Smooth muscle cell (in vitro differentiated cells): ENCODE data around the gene DMXL2. TPM values are rescaled to one million over a fixed set of nuclear protein-coding genes. Genes with fewer than 3 reads are reported as not detected.

ENCODE experiments used
- DNase-seq: peaks from one replicate; lab custom pipeline; 2025; ENCODE audit not compliant: unreplicated experiment; lab: John Stamatoyannopoulos, UW
- H2AFZ ChIP-seq: fragments of 200-600 bp; sonication (generic); 2 replicates; pipeline ENCODE4 v1.6.0; 2016; ENCODE audit warnings: antibody characterized with exemption, low read depth, mild to moderate bottlenecking
- H3F3A ChIP-seq: fragments of 200-600 bp; sonication (generic); 2 replicates; pipeline ENCODE4 v1.6.0; 2017; ENCODE audit warnings: antibody characterized with exemption, low read depth
- H3K27ac ChIP-seq: fragments of 200-600 bp; sonication (generic); 2 replicates; pipeline ENCODE4 v1.5.1; 2016; ENCODE audit warnings: low read depth, mild to moderate bottlenecking
- H3K27me3 ChIP-seq: fragments of 200-600 bp; sonication (generic); 2 replicates; pipeline ENCODE4 v1.6.1; 2016; ENCODE audit warnings: low read depth, mild to moderate bottlenecking
- H3K36me3 ChIP-seq: fragments of 200-600 bp; sonication (generic); 2 replicates; pipeline ENCODE4 v1.5.1; 2016; ENCODE audit warnings: low read depth
- H3K4me1 ChIP-seq: fragments of 200-600 bp; sonication (generic); 2 replicates; pipeline ENCODE4 v1.5.1; 2016; ENCODE audit warnings: low read depth
- H3K4me2 ChIP-seq: fragments of 200-600 bp; sonication (generic); 2 replicates; pipeline ENCODE4 v1.6.0; 2016; ENCODE audit warnings: mild to moderate bottlenecking
- H3K4me3 ChIP-seq: fragments of 200-600 bp; sonication (generic); 2 replicates; pipeline ENCODE4 v1.5.1; 2016; ENCODE audit warnings: mild to moderate bottlenecking
- H3K79me2 ChIP-seq: fragments of 200-600 bp; sonication (generic); 2 replicates; pipeline ENCODE4 v1.6.0; 2016; ENCODE audit warnings: low read depth, mild to moderate bottlenecking
- H3K9ac ChIP-seq: fragments of 200-600 bp; sonication (generic); 2 replicates; pipeline ENCODE4 v1.6.0; 2016; ENCODE audit warnings: low read depth
- H3K9me3 ChIP-seq: fragments of 200-600 bp; sonication (generic); replicated peaks from 2 replicates; pipeline ENCODE4 v1.5.1; 2016; ENCODE audit warnings: low read depth
- H4K20me1 ChIP-seq: fragments of 200-600 bp; sonication (generic); 2 replicates; pipeline ENCODE4 v1.6.0; 2016; ENCODE audit warnings: low read depth
- CTCF ChIP-seq: fragments of 200-600 bp; sonication (generic); IDR thresholded peaks from 2 replicates; pipeline ENCODE4 v1.5.1; 2017; ENCODE audit warnings: borderline replicate concordance, mild to moderate bottlenecking, antibody characterized with exemption; ENCODE audit not compliant: insufficient read depth, poor library complexity, severe bottlenecking
- WGBS: methylation state at CpG from one replicate; pipeline ENCODE4 v1.1.7; 2016; ENCODE audit warnings: low lambda C conversion rate; 5-methylcytosine and 5-hydroxymethylcytosine counted together
- polyA plus RNA-seq: library from polyadenylated mRNA; unstranded; fragments of >200 nt; fragmentation: Nextera tagmentation; extraction: Ambion mirVana; gene quantifications from 2 replicates; pipeline ENCODE4 v1.2.1, GENCODE V29; 2016
- total RNA-seq: library from RNA; depleted of rRNA; stranded (reverse); fragments of >200 nt; gene quantifications from 2 replicates; pipeline ENCODE4 v1.2.3, GENCODE V29; 2014

Gene DMXL2
- total and polyA plus RNA-seq, 2 experiments from 2014 or later = 9.3 to 57.8 TPM

DNA sequence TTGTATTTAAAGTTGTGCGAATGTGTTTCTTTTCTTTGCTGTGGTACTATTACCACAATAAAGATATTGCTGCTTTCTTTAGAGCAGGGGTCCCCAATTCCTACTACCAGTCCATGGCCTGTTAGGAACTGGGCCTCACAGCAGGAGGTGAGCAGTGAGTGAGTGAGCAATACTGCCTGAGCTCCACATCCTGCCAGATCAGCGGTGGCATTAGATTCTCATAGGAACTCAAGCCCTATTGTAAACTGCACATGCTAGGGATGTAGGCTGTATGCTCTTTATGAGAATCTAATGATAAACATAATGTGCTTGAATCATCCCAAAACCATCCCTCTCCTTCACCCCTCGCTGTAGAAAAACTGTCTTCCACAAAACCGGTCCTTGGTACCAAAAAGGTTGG, 41.6 kb downstream of the DMXL2 start:
- H3K27ac ChIP-seq = peak overlapping the region; percentile 52
- peaks cover 13% of the 10 kb centered on the region for H3F3A ChIP-seq
- no peak overlapping the region for H2AFZ ChIP-seq
- no peaks in the 10 kb centered on the region for H3K9me3 ChIP-seq
- no peak for TF ChIP-seq CTCF
- peaks cover 33% of the 10 kb centered on the region for H3K4me1 ChIP-seq
- WGBS = 59% methylated on average over 4 of the region's 4 CpGs
- H3K27me3 ChIP-seq = no peaks in the 10 kb centered on the region
- peaks cover 3% of the 10 kb centered on the region for H3K79me2 ChIP-seq
- no peak overlapping the region for H3K9ac ChIP-seq
- no peaks in the 10 kb centered on the region for H3K36me3 ChIP-seq
- peak overlapping the region; percentile 64 for H3K4me2 ChIP-seq
- no peak for DNase-seq
- peaks cover 4% of the 10 kb centered on the region for H4K20me1 ChIP-seq
- H3K4me3 ChIP-seq = no peak overlapping the region

DNA sequence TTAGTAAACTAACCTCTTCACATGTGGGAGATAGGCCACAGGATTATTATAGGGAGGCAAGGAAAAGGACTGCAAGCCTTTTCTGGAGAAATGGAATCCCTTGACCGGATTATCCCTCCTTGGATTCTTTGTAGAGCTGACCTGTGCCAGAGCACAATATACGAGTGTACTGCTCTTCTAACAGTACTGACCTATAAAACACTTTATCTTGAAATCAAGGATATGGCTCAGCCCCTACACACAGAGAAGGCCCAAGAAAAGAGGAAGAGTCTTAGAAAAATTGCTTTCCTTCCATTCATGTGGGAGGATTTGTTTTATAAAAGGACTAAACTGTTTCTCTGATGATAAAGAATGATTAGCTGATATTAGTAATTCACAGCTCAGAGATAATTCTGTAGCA, 42.2 kb downstream of the DMXL2 start:
- Histone ChIP-seq H3K27me3 (no peaks in the 10 kb centered on the region), H2AFZ (no peak overlapping the region), H3K79me2 (peaks cover 3% of the 10 kb centered on the region), H3K27ac (peak overlapping the region; percentile 52), H3K4me2 (peak overlapping the region; percentile 64), H3K4me1 (peaks cover 33% of the 10 kb centered on the region), H3K36me3 (no peaks in the 10 kb centered on the region), H3K9ac (no peak overlapping the region), H4K20me1 (peaks cover 4% of the 10 kb centered on the region), H3K4me3 (no peak overlapping the region), H3F3A (peaks cover 17% of the 10 kb centered on the region), H3K9me3 (no peaks in the 10 kb centered on the region)
- TF ChIP-seq CTCF = no peak
- no peak for DNase-seq
- WGBS = 47% methylated on average over 2 of the region's 2 CpGs

GRCh38 chr15:51579012-51579411, 43.6 kb downstream of the DMXL2 start:
- peaks cover 17% of the 10 kb centered on the region for H3F3A ChIP-seq
- H3K27ac ChIP-seq = no peak overlapping the region
- H3K4me1 ChIP-seq = peaks cover 33% of the 10 kb centered on the region
- no peak for DNase-seq
- no peak overlapping the region for H3K9ac ChIP-seq
- no peaks in the 10 kb centered on the region for H3K9me3 ChIP-seq
- no peaks in the 10 kb centered on the region for H3K27me3 ChIP-seq
- H4K20me1 ChIP-seq = peaks cover 4% of the 10 kb centered on the region
- H3K4me2 ChIP-seq = peak overlapping the region; percentile 64
- H3K36me3 ChIP-seq = no peaks in the 10 kb centered on the region
- 97% methylated on average over 2 of the region's 2 CpGs for WGBS
- no peak overlapping the region for H2AFZ ChIP-seq
- H3K4me3 ChIP-seq = no peak overlapping the region
- peaks cover 3% of the 10 kb centered on the region for H3K79me2 ChIP-seq
- no peak for TF ChIP-seq CTCF

DNA sequence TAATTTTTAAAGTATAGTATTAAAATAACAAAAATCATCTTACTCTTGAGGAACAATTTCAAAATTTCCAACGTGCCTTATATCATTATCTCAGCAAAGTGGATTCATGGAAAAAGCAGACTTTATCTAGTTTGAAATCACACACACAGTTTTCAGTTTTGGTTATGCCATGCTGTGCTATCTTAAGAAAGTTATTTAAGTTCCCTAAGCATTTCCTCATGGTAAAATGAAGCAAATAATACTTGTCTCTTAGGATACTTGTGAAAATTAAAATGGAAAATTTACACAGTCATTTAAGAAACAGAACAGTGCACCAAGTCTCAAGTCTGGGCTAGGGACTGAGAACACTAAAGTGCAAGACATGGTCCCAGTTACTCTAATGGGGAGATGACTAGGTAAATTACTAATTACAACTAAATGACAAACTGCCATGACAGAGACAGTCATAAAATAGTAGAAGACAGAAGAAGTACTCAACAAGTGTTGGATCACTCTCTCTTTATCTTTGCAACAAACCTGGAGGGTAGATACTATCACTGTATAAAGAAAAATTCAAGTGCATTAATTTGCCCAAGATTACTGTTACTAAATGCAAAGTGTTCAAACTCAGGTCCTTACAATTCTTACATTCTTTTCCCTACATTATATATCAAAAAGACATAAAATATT, 44.8 kb downstream of the DMXL2 start:
- Histone ChIP-seq H3K4me1 (peaks cover 33% of the 10 kb centered on the region), H4K20me1 (peaks cover 4% of the 10 kb centered on the region), H3K4me2 (peak overlapping the region; percentile 39), H3K27ac (peak overlapping the region; percentile 42), H2AFZ (no peak overlapping the region), H3F3A (peaks cover 17% of the 10 kb centered on the region), H3K4me3 (no peak overlapping the region), H3K9ac (no peak overlapping the region), H3K9me3 (no peaks in the 10 kb centered on the region), H3K79me2 (peaks cover 8% of the 10 kb centered on the region), H3K36me3 (no peaks in the 10 kb centered on the region), H3K27me3 (no peaks in the 10 kb centered on the region)
- no peak for DNase-seq
- TF ChIP-seq CTCF = no peak
- WGBS = 80% methylated on average over 1 of the region's 1 CpG
